ENCODE results near the gene MIGA2.

Gene MIGA2

GRCh38 chr9:129011170-129011569, 25.3 kb upstream of the MIGA2 start:
- no peak for TF ChIP-seq CTCF (IDR thresholded peaks at IDR 0.05; ENCODE audit: low read length, missing control alignments)
- no peak for DNase-seq (ENCODE audit: low read depth)
- H3K4me3 ChIP-seq (replicated peaks; ENCODE audit: low read depth, low read length), result no peak overlapping the region

DNA sequence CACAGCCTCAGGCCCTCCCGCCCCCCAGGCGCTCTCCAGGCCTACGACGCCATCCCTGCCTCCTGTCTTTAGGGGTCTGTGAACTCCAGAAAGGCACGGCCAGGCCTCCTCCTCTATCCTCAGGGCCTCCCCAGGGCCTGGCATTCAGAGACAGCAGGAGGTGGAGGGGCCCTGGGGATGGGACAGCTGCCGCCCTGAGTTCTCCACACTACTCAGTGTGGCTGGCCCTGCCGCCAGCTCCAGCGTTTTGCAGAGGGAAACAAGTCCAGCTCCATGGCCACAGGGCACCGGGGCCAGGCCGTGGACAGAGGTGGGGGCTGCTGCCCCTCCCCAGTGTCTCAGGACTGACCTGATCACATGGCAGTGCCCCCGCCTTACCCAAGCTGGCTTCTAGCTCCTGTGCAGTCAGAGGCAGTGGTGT, 24.7 kb upstream of the MIGA2 start:
- TF ChIP-seq CTCF (IDR thresholded peaks at IDR 0.05; ENCODE audit: low read length, missing control alignments), result no peak
- no peak overlapping the region for H3K4me3 ChIP-seq (replicated peaks; ENCODE audit: low read depth, low read length)
- DNase-seq (ENCODE audit: low read depth), result no peak

- H3K4me3 ChIP-seq (replicated peaks; ENCODE audit: low read depth, low read length), result no peak overlapping the region
- no peak for DNase-seq (ENCODE audit: low read depth)
Measured at GRCh38 chr9:129012343-129012742, 24.1 kb upstream of the MIGA2 start.

GRCh38 chr9:129012893-129013448, 23.5 kb upstream of the MIGA2 start:
- no peak for DNase-seq (ENCODE audit: low read depth)
- TF ChIP-seq CTCF (IDR thresholded peaks at IDR 0.05; ENCODE audit: low read length, missing control alignments), result no peak
- H3K4me3 ChIP-seq (replicated peaks; ENCODE audit: low read depth, low read length), result no peak overlapping the region

More at GRCh38 chr9:129012343-129012742, 24.1 kb upstream of the MIGA2 start:
- no peak for TF ChIP-seq CTCF (IDR thresholded peaks at IDR 0.05; ENCODE audit: low read length, missing control alignments)

DNA sequence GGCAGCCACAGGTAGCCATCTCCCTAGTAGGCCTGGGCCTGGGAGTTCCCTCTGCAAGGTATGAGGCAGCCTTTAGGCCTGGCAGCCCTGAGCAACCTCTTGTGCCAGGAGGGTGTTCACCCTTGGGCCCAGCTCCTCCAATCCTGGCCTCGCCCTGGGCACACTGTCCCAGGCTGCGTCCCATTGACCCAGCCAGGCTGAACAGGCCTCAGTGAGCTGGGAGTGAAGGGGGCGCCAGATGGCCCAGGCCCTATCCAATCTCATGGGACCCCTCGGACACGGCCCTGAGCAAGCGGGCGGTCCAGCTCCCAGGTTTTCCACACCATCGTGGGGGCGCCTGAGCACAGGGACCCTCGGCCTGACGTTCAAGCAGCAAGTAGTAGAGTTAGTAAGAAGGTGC, 22.8 kb upstream of the MIGA2 start:
- TF ChIP-seq CTCF (IDR thresholded peaks at IDR 0.05; ENCODE audit: low read length, missing control alignments), result no peak
- H3K4me3 ChIP-seq (replicated peaks; ENCODE audit: low read depth, low read length), result no peak overlapping the region
- no peak for DNase-seq (ENCODE audit: low read depth)

GRCh38 chr9:129014124-129014523, 22.3 kb upstream of the MIGA2 start:
- H3K4me3 ChIP-seq (replicated peaks; ENCODE audit: low read depth, low read length), result no peak overlapping the region
- no peak for TF ChIP-seq CTCF (IDR thresholded peaks at IDR 0.05; ENCODE audit: low read length, missing control alignments)

GRCh38 chr9:129014608-129015007, 21.8 kb upstream of the MIGA2 start:
- no peak overlapping the region for H3K4me3 ChIP-seq (replicated peaks; ENCODE audit: low read depth, low read length)
- no peak for TF ChIP-seq CTCF (IDR thresholded peaks at IDR 0.05; ENCODE audit: low read length, missing control alignments)
- no peak for DNase-seq (ENCODE audit: low read depth)

More at GRCh38 chr9:129014124-129014523, 22.3 kb upstream of the MIGA2 start:
- no peak for DNase-seq (ENCODE audit: low read depth)
